Ishikawa (cell line): Measurements from ENCODE around the gene ADSL.
A peak's percentile ranks its signal among the peaks of the same experiment; 100 is the strongest.

ENCODE experiments used
- CEBPB ChIP-seq: IDR thresholded peaks from 2 replicates; pipeline ENCODE4 v1.6.1; 2012
- CREB1 ChIP-seq: IDR thresholded peaks from 2 replicates; pipeline ENCODE4 v1.6.1; 2012; ENCODE audit warnings: low read depth
- EGR1 ChIP-seq: IDR thresholded peaks from 2 replicates; pipeline ENCODE4 v1.6.1; 2012
- EP300 ChIP-seq: IDR thresholded peaks from 2 replicates; pipeline ENCODE4 v1.6.1; 2012; ENCODE audit warnings: borderline replicate concordance
- FOXM1 ChIP-seq: IDR thresholded peaks from 2 replicates; pipeline ENCODE4 v1.6.1; 2012; ENCODE audit warnings: low read depth, borderline replicate concordance
- MAX ChIP-seq: IDR thresholded peaks from 2 replicates; pipeline ENCODE4 v1.6.1; 2012
- NFIC ChIP-seq: IDR thresholded peaks from 2 replicates; pipeline ENCODE4 v1.6.1; 2012
- RAD21 ChIP-seq: IDR thresholded peaks from 2 replicates; pipeline ENCODE4 v1.6.1; 2012; ENCODE audit warnings: low read depth
- REST ChIP-seq: IDR thresholded peaks from 2 replicates; pipeline ENCODE4 v1.6.1; 2012; ENCODE audit warnings: low read depth, mild to moderate bottlenecking
- TAF1 ChIP-seq: IDR thresholded peaks from 2 replicates; pipeline ENCODE4 v1.6.1; 2012; ENCODE audit warnings: low read depth, mild to moderate bottlenecking
- TCF12 ChIP-seq: IDR thresholded peaks from 2 replicates; pipeline ENCODE4 v1.6.1; 2012; ENCODE audit warnings: low read depth
- TEAD4 ChIP-seq: IDR thresholded peaks from 2 replicates; pipeline ENCODE4 v1.6.1; 2012
- USF1 ChIP-seq: IDR thresholded peaks from 2 replicates; pipeline ENCODE4 v1.6.1; 2012
- YY1 ChIP-seq: IDR thresholded peaks from 2 replicates; pipeline ENCODE4 v1.6.1; 2012; ENCODE audit warnings: low read depth
- ZBTB7A ChIP-seq: IDR thresholded peaks from 2 replicates; pipeline ENCODE4 v1.6.1; 2012; ENCODE audit warnings: low read depth

The ADSL gene

DNA sequence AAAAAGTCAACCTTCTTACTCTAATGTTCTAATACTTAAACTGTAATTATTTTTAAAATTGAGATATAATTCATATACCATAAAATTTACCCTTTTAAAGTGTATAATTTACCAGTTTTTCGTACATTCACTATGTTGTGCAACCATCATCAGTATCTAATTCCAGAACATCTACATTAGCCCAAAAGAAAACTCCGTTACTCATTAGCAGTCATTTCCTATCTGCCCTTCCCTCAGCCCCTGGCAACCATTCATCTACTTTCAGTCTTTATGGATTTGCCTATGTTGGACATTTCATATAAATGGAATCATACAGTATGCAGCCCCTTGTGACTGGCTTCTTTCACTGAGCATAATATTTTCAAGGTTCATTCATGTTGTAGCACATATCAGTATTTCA lies 46.3 kb downstream of the ADSL start:
- TF ChIP-seq TEAD4, result no peak
- no peak for TF ChIP-seq CEBPB
- TF ChIP-seq YY1, result no peak
- TF ChIP-seq TCF12, result no peak

DNA sequence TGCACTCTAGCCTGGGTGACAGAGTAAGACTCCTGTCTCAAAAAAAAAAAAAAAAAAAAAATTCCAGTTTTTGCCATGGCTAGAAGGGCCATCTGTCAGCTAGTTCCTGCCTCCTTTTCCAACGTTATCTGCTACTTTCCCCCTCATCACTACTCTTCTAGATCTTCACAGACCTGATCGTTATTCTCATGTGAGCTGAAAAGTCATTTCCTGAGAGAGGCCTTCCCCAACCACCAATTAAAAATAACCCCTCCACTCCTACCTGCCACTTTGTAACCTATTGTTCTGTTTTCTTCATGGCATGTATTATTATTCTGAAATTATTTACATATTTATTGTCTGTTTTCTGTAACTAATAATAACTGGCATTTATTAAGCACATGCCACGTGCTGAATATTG lies 48.3 kb downstream of the ADSL start:
- TF ChIP-seq NFIC (no peak), CEBPB (no peak), USF1 (no peak)

GRCh38 chr22:40395607-40396006 lies 49.3 kb downstream of the ADSL start:
- TF ChIP-seq EP300, result no peak
- no peak for TF ChIP-seq FOXM1
- no peak for TF ChIP-seq ZBTB7A
- TF ChIP-seq USF1, result no peak

DNA sequence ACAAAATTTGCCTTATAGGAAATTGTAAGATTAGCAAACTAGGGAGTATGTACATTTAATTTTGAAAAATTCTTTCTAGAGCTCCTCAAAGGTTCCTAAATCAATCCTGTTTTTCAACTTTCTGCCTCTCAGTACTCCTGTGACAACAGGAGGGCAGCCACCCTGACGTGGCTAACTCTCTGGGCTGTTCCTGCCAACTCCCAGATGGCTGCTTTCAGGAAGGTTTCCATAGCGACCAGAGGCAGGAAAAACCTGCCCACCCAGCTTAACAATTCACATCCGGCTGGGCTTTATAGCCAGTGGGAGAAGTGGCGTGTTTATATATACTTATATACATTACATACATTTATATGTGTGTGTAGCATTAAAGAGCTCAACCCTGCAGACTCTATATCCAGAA lies 50.6 kb downstream of the ADSL start:
- TF ChIP-seq MAX (0 out of 2 replicates have a peak, but pooled peaks have one; percentile 24), FOXM1 (no peak), TEAD4 (peak; percentile 42), YY1 (no peak), NFIC (no peak), TAF1 (no peak), CREB1 (peak; percentile 32; the same call in 1 of the 2 replicates), RAD21 (peak; percentile 19; the same call in 1 of the 2 replicates), EP300 (peak; percentile 68; the same call in 1 of the 2 replicates), EGR1 (0 out of 2 replicates have a peak, but pooled peaks have one; percentile 6), TCF12 (peak; percentile 71)

DNA sequence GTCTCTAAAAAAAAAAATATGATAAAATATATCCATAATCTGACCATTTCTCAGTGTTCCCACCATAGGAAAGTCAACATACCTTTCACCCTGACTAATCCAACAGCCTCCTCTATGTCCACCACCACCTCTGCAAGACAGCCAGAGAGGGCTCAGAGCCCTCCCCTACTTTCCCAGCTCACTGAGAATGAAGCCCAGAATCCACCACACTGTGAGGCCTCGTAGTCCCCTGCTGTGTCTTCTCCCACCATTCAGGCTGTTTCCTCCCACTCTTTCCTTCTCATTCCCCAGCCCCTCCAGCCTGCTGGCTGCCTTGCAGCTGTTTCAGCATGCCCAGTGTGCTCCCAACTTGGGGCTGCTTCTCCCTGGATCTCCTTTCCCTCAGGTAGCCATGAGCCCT lies 51.1 kb downstream of the ADSL start:
- TF ChIP-seq TCF12 (no peak), EGR1 (no peak), TEAD4 (no peak), NFIC (no peak), FOXM1 (no peak), TAF1 (no peak), ZBTB7A (no peak), MAX (no peak), USF1 (no peak), REST (no peak), CREB1 (no peak), EP300 (no peak), RAD21 (no peak), YY1 (no peak), CEBPB (no peak)

DNA sequence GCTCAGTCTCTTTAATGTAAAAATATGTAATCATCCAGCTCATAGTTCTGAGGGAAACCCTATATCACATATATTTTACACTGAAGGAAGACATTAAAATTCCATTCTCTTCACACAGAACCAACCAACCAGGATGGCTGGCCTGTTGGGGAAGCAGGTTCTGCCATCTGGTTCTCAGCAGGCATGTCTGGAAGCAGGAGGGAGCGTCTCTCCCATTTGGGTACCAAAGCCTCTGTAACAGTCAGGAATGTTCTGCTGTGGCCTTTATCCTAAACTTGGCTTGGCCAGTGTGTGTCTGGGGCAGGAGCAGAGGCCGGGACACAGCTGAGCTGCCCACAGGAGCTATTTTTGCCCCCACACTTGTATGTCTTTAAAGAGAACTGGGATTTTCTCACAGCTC lies 53.3 kb downstream of the ADSL start:
- no peak for TF ChIP-seq EGR1
- no peak for TF ChIP-seq MAX
- no peak for TF ChIP-seq NFIC
- no peak for TF ChIP-seq REST
- no peak for TF ChIP-seq ZBTB7A
- no peak for TF ChIP-seq FOXM1
- no peak for TF ChIP-seq USF1
- no peak for TF ChIP-seq YY1
- no peak for TF ChIP-seq TCF12
- TF ChIP-seq TAF1, result no peak
- TF ChIP-seq CEBPB, result no peak
